Measurements from ENCODE around the gene FASLG.
"Not testable (repeated sequence)": the region's sequence is repeated elsewhere in the genome, so short reads cannot be mapped to it uniquely, and the experiment has no call there.

The FASLG gene

GRCh38 chr1:172686143-172686542 is 27.2 kb downstream of the FASLG start:
- DNase-seq, result no peak

GRCh38 chr1:172688428-172689085 is 29.7 kb downstream of the FASLG start:
- DNase-seq, result not testable (repeated sequence)

GRCh38 chr1:172690925-172691324 is 32.0 kb downstream of the FASLG start:
- not testable (repeated sequence) for DNase-seq

DNA sequence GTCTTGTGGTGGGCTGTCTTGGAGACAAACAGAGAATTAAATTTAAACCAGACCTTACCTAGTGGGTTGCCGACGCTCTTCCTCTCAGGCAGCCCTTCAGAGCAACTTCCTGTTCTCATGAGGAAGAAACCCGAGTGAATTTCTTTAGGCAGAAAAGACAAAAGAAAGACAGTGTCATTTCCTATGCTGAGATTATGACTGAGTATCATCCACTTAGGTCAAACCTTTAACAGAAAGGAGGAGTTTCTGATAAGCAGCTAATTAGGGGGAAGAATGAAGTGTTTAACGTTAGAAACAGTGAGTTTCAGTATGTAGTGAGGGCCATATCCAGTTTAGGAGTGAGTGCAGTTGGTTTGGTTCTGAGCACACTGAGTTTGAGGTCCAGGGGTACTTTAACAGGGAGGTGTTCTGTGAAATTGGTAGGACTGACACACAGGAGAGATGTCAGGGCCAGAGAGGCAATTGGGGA is 38.7 kb downstream of the FASLG start:
- no peak for DNase-seq

- DNase-seq, result no peak
Measured at GRCh38 chr1:172698224-172698623, 39.3 kb downstream of the FASLG start.

GRCh38 chr1:172699111-172699510 is 40.2 kb downstream of the FASLG start:
- DNase-seq, result no peak

DNA sequence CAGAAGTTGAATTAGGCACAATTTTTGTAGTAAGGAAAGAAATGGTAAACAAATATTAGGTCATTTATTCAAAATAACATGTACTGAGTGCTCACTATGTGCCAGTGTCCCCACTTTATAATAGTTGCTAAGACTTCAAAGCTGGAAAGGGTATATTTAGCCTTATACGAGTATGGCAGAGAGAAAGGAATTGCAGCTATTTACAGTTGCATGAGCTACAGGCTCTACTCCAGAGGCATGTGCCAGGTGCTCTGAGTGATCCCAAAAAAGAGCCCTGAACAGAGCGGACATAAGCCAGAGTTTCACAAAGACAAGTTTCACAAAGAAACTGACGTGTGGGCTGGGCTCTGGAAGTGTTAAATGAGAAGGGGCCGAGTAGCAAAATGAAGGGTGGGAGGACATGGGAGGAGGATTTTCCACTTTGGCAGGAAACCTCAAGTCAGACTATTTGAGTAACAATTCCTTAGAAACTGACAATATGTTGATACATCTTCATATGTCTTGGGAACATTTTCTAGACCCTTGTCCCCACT is 40.9 kb downstream of the FASLG start:
- DNase-seq, result no peak

- DNase-seq, result no peak
Measured at GRCh38 chr1:172700556-172700955, 41.7 kb downstream of the FASLG start.

- DNase-seq, result no peak
Measured at GRCh38 chr1:172704001-172704400, 45.1 kb downstream of the FASLG start.

DNA sequence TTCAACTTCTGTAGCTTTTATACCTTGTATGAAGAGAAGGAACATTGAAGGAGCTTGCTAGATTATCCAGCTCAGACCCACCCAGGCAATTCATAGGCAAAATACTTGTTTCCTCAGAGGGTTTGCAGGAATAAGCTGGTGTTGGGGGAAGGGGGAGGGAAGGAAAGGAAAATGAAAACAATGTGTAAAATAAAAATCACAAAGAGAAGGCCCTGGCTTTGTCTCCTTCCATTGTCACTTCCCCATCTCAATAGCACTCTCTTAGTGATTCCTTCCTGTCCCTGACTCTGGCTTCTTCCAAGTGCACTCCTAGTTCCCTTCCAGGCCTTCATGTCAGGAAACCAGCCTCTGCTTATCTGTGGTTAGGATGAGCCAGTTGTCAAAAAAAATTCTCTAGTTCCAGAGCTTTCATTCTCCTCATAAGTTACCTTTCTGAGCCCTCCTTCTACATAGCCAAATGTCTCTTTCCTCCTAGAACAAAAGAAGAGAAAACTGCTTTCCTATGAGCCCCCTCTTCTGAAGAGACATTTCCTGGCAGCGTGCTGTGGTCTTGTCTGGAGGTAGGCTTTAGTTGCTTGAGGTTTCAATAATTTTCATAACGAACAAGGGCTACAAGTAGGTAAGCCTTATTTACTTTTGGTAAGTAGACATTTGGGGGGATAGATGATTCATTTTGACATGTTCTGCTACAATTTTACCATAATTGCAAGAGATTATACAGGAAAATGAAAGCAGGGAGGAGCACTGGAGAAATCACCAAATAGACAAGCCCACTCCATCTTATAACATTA is 45.7 kb downstream of the FASLG start:
- DNase-seq, result no peak

DNA sequence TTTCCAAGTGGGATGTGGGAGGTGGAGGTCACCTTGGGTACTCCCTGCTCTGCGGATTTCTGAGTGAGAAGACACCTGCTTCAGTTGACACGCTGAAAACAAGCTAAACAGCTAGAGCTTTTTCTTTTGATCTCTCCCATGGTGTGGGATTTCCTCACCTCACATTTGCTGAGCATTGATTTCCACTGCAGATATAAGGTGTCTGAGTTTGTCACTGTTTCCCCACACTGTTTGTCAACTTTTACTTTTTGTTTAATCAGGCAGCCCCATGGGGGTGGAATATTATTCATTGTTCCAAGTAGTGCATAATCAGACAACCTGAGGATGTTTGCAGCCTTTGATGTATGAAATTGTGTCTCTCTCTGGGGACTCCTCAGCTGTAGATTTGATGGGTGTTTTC is 49.5 kb downstream of the FASLG start:
- DNase-seq, result no peak

GRCh38 chr1:172711558-172711957 is 52.7 kb downstream of the FASLG start:
- DNase-seq, result no peak

GRCh38 chr1:172713466-172713865 is 54.6 kb downstream of the FASLG start:
- no peak for DNase-seq

Data from HCEC 1CT (cell line).